Body of pancreas (tissue), 4 donors: ENCODE data around the gene UBD.

ENCODE experiments used
- POLR2A ChIP-seq, 3 donors: fragments of 450-650 bp; IDR thresholded peaks; one replicate each; pipeline ENCODE4 v1.6.1; 2016; ENCODE audit warnings: antibody characterized with exemption in 3 of 3, mild to moderate bottlenecking in 2 of 3
- TF ChIP-seq, protein P1 (sequence below), 7 experiments: fragments of 450-650 bp in 4 of 7; fragments of 200-600 bp in 3 of 7; sonication (generic) in 3 of 7; IDR thresholded peaks; one replicate each; pipeline ENCODE4 v1.5.1; 2016 to 2019; ENCODE audit warnings: antibody characterized with exemption in 7 of 7

DNA sequence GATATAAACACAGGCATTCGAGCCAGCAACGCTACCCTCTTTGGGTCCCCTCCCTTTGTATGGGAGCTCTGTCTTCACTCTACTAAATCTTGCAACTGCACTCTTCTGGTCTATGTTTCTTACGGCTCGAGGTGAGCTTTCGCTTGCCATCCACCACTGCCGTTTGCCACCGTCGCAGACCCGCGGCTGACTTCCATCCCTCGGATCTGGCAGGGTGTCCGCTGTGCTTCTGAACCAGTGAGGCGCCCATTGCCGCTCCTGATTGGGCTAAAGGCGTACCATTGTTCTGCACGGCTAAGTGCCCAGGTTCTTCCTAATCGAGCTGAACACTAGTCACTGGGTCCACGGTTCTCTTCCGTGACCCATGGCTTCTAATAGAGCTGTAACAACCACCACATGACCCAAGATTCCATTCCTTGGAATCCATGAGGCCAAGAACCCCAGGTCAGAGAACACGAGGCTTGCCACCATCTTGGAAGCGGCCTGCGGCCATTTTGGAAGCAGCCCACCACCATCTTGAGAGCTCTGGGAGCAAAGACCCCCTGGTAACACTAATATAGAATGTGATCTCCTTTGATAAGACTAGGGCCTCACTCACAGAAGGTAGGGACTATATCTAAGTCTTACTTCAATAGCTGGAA is 973 bp downstream of the UBD start:
- TF ChIP-seq, protein P1, sequence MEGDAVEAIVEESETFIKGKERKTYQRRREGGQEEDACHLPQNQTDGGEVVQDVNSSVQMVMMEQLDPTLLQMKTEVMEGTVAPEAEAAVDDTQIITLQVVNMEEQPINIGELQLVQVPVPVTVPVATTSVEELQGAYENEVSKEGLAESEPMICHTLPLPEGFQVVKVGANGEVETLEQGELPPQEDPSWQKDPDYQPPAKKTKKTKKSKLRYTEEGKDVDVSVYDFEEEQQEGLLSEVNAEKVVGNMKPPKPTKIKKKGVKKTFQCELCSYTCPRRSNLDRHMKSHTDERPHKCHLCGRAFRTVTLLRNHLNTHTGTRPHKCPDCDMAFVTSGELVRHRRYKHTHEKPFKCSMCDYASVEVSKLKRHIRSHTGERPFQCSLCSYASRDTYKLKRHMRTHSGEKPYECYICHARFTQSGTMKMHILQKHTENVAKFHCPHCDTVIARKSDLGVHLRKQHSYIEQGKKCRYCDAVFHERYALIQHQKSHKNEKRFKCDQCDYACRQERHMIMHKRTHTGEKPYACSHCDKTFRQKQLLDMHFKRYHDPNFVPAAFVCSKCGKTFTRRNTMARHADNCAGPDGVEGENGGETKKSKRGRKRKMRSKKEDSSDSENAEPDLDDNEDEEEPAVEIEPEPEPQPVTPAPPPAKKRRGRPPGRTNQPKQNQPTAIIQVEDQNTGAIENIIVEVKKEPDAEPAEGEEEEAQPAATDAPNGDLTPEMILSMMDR (IDR thresholded peaks at IDR 0.05): no peak
- TF ChIP-seq POLR2A (IDR thresholded peaks at IDR 0.05): no peak
